ENCODE data around the gene DNAAF1. TPM values are rescaled to one million over a fixed set of nuclear protein-coding genes. Genes with fewer than 3 reads are reported as not detected.

The DNAAF1 gene
- total and polyA plus RNA-seq, 2 of the 4 experiments (the other 2 are of a cell fraction), result 0.05 TPM; not detected in 1

DNA sequence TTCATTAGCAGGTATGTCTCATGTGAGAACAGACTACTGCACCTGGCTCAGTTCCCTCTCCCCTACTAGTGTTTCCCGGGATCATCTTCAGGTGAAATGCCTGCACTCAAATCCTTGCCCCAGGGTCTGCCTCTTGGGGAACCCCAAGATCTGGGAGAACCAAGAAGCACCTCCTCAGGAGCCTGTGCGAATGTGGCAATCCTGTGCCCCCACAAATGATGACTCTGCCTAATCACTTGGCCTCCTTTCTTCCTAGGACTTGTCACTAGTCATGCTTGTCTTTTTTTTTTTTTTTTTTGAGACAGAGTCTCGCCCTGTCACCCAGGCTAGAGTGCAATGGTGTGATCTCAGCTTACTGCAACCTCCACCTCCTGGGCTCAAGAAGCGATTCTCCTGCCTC is 67.5 kb downstream of the DNAAF1 start:
- Histone ChIP-seq H3K27me3 (ENCODE audit: control insufficient read depth, insufficient read depth, low read length) (peaks cover 37% of the 10 kb centered on the region), H3K4me2 (ENCODE audit: low read depth, low read length) (no peak overlapping the region), H3K4me3 (ENCODE audit: insufficient read depth, low read depth, low read length) (no peak overlapping the region), H3K56ac (ENCODE audit: extremely low read depth, insufficient read depth, low read length) (no peak overlapping the region), H3K23ac (ENCODE audit: low read depth, low read length) (no peak overlapping the region), H2BK20ac (ENCODE audit: low read depth, low read length) (no peak overlapping the region), H3K14ac (replicated peaks; ENCODE audit: low read depth, low read length) (no peak overlapping the region), H2AFZ (replicated peaks; ENCODE audit: low read length, poor library complexity) (no peak overlapping the region), H4K8ac (ENCODE audit: low read depth in 2 of 2, low read length in 2 of 2) (no peak overlapping the region), H4K91ac (ENCODE audit: insufficient read depth, low read depth, low read length) (no peak overlapping the region), H3K18ac (ENCODE audit: low read depth, low read length) (no peak overlapping the region), H2BK120ac (ENCODE audit: low read depth, low read length) (no peak overlapping the region), H3K9me1 (ENCODE audit: insufficient read depth, low read length) (0 out of 2 replicates have a peak, but pooled peaks cover 2% of the 10 kb centered on the region), H3K9me3 (ENCODE audit: control insufficient read depth, insufficient read depth, low read length) (peaks cover 2% of the 10 kb centered on the region; the same call in 1 of the 2 replicates), H3K79me1 (ENCODE audit: low read depth in 1 of 2, low read length in 2 of 2) (no peaks in the 10 kb centered on the region), H2BK5ac (ENCODE audit: low read depth, low read length, poor library complexity, severe bottlenecking) (no peak overlapping the region), H2AK9ac (replicated peaks; ENCODE audit: low read depth, low read length, poor library complexity) (no peak overlapping the region), H3K9ac (ENCODE audit: low read depth, low read length) (no peak overlapping the region), H2AK5ac (ENCODE audit: low read depth, low read length) (no peak overlapping the region), H2BK15ac (ENCODE audit: low read depth, low read length) (no peak overlapping the region), H4K20me1 (ENCODE audit: insufficient read depth, low read length) (no peaks in the 10 kb centered on the region), H4K5ac (ENCODE audit: low read depth, low read length) (no peak overlapping the region), H3K27ac (ENCODE audit: insufficient read depth, low read length) (no peak overlapping the region), H3K36me3 (ENCODE audit: control insufficient read depth, insufficient read depth, low read length) (no peaks in the 10 kb centered on the region), H3K4me1 (ENCODE audit: control insufficient read depth, insufficient read depth, low read length) (no peaks in the 10 kb centered on the region), H3K4ac (ENCODE audit: low read depth, low read length) (no peak overlapping the region)
- no peak for TF ChIP-seq SMC3 (IDR thresholded peaks at IDR 0.05; ENCODE audit: low read depth, low read length)
- TF ChIP-seq RAD21 (IDR thresholded peaks at IDR 0.05; ENCODE audit: low read length), result no peak
- no peak for TF ChIP-seq BHLHE40 (IDR thresholded peaks at IDR 0.05; ENCODE audit: low read depth, low read length)
- no peak for TF ChIP-seq CEBPB (IDR thresholded peaks at IDR 0.05; ENCODE audit: low read depth, low read length)
- TF ChIP-seq, protein P1, sequence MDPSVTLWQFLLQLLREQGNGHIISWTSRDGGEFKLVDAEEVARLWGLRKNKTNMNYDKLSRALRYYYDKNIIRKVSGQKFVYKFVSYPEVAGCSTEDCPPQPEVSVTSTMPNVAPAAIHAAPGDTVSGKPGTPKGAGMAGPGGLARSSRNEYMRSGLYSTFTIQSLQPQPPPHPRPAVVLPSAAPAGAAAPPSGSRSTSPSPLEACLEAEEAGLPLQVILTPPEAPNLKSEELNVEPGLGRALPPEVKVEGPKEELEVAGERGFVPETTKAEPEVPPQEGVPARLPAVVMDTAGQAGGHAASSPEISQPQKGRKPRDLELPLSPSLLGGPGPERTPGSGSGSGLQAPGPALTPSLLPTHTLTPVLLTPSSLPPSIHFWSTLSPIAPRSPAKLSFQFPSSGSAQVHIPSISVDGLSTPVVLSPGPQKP (IDR thresholded peaks at IDR 0.05; ENCODE audit: borderline replicate concordance, low read depth, low read length), result no peak
- TF ChIP-seq MXI1 (IDR thresholded peaks at IDR 0.05; ENCODE audit: borderline replicate concordance, low read depth, low read length), result no peak
- TF ChIP-seq, protein P2, sequence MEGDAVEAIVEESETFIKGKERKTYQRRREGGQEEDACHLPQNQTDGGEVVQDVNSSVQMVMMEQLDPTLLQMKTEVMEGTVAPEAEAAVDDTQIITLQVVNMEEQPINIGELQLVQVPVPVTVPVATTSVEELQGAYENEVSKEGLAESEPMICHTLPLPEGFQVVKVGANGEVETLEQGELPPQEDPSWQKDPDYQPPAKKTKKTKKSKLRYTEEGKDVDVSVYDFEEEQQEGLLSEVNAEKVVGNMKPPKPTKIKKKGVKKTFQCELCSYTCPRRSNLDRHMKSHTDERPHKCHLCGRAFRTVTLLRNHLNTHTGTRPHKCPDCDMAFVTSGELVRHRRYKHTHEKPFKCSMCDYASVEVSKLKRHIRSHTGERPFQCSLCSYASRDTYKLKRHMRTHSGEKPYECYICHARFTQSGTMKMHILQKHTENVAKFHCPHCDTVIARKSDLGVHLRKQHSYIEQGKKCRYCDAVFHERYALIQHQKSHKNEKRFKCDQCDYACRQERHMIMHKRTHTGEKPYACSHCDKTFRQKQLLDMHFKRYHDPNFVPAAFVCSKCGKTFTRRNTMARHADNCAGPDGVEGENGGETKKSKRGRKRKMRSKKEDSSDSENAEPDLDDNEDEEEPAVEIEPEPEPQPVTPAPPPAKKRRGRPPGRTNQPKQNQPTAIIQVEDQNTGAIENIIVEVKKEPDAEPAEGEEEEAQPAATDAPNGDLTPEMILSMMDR (conservative IDR thresholded peaks at IDR 0.05; ENCODE audit: low read depth, low read length), result no peak
- no peak for TF ChIP-seq CHD1 (IDR thresholded peaks at IDR 0.05; ENCODE audit: low read depth, low read length)
- intact Hi-C loops (cut with micrococcal nuclease), result no loop called here
- no TSS peak for BruUV-seq (replicated peaks)
- DNase-seq (no peak), ATAC-seq (ENCODE audit: low read depth) (no peak)
- ChIA-PET POLR2A (ENCODE audit: unreplicated experiment) (no interaction called here), CTCF (no interaction called here)
- dilution Hi-C loops (cut with HindIII; ENCODE audit: low sequenced_read_pairs, unreplicated experiment), result no loop called here
- 71% methylated on average over 1 of the region's 4 CpGs; no CpG with 5 or more reads in 1 of the 2 experiments for WGBS, 2 experiments (ENCODE audit: extremely low coverage in 2 of 2, insufficient read length in 1 of 2)
- in situ Hi-C loops (cut with MboI; ENCODE audit: low sequenced_read_pairs), result no loop called here
